T-helper 9 cell (primary cell): ENCODE results near the gene MRM1.

Source experiments
- DNase-seq: peaks from one replicate; pipeline ENCODE4 v3.0.0-alpha.2; 2020

The MRM1 gene

DNA sequence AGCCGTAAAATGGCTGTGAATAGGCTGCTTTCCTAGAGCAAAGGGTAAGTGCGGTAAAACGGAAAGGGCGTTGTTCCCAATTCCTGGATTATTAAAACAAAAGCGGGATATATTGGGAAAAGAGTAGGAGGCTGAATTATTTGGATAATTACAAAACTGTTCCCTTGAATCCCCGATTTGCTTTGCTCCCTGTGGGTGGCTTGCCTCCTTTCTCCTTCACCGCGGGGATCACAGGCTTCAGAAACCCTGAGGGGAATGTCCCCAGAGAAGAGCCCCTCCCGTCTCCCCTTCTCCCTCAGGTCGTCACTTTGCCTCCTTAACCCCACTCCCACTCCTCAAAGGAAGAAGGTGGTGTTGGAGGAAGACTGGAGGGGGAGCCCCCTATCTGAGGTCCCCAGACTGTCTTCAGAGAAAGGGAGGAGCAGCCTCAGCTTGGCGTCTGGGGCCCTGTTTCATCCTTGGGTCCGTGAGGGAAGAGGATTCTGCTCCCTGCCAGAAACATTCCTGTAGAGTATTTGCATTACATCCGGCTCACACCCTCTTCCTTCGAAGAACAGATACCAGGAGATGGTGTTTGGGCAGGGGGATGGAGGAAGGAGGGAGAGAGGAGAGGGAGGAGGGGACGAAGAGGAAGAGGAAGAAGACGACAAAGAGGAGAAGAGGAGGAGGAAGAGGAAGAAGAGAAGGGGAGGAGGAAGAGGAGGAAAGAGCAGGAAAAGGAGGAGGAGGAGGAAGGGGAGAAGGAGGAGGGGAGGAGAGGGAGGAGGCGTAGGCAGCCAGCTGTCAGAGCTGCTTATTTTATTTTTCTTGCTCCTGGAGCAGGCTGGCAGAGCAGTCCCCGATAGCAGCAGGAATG is 31.8 kb downstream of the MRM1 start:
- no peak for DNase-seq

DNA sequence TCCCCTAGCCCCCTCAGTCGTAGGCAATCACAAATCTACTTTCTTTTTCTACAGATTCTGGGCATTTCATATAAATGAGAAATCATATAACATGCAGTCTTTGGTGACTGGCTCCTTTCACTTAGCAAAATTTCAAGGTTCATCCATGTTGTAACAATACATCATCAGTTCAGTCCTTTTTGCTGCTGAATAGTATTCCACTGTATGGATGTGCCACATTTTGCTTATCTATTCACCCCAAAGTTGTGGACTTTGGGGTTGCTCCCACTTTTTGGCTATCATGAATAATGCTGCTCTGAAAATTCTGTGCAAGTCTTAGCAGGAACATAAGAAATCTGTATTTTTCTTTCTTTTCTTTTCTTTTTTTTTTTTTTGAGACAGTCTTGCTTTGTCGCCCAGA is 39.0 kb downstream of the MRM1 start:
- no peak for DNase-seq

DNA sequence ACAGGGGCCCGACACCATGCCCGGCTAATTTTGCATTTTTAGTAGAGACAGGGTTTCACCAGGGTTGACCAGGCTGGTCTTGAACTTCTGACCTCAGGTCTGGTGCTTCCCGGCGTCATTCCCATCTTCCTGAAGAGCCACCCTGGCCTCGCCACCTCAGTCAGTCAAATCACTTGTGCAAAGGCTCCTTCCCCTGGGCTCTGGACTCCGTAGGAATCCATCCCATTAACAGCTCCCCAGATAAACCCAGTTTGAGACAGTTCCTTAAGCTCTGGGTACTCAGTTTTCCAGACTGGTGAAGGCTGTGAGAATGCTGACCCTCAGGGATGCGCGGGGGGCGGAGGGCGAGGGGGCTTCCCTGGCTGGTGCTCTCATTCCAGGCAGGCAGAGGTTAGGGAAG is 39.5 kb downstream of the MRM1 start:
- DNase-seq, result no peak

DNA sequence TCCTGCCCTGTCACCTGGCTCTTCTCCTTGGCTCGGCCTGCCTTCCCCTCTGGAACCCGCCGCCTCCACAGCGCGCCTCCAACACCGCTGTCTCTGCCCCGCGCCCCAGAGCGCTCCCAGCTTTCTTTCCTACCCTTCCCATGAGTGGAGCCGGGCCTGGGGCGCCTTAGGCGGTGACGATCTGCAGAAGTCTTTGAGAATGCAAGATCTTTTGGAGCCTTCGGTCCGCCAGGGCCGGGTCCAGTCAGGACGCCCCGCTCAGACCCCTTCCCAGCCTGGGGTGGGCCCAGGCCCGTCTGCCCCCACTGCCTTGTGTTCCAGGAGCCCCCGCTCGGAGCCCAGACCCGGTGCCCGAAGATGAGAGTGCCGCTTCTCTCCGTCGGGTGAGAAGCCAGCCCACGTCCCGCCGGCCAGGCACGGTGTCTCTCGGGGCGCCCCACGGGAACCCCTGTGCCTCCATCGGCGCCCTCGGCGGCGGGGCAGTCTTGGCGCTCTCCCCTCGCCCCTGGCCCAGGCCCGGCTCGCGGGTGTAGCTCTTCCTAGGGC is 40.0 kb downstream of the MRM1 start:
- DNase-seq, result no peak

DNA sequence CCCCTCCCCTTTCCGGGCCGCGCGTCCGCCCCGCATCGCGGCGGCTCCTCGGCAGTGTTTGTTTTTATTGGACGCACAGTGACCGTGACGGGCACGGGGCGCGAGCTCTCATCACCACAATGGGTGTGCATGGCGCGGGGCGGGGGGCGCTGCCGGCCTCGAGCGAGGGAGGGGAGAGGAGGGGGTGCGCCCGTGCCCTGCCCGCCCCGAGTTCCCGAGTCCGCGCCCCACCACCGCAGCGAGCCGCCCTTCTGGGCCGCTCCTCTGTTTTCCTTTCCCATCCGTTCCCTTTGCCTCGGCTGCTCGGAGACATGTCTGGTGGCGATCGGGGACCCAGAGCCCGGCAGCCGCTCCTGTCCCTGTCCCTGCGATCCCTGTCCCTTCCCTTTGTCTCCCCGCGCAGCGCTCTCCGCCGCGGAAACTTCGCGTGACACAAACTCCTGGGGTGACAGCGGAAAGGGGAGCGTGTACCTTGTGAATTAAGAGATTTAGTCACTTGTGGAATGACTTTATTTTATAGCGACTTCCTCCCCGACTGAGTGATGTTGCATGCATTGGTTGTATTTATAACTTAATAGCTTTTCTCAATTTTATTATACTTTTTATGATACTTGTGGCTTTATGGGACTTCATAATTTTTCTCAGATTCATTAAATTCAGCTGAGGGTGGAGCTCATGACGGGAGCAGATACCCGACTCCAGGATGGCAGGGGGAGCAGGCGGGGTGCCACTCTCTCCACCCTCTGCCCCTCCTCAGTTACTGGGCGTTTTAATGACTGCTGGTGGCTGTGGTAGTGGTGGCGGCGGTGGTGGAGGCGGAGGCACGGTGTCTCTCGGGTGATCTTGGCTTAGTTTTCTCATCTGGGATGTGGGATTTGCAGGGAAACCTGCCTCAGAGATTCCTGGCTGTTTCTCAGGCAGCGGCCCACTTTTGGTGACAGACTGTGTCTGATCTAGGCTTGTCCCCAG is 40.8 kb downstream of the MRM1 start:
- DNase-seq, result no peak

DNA sequence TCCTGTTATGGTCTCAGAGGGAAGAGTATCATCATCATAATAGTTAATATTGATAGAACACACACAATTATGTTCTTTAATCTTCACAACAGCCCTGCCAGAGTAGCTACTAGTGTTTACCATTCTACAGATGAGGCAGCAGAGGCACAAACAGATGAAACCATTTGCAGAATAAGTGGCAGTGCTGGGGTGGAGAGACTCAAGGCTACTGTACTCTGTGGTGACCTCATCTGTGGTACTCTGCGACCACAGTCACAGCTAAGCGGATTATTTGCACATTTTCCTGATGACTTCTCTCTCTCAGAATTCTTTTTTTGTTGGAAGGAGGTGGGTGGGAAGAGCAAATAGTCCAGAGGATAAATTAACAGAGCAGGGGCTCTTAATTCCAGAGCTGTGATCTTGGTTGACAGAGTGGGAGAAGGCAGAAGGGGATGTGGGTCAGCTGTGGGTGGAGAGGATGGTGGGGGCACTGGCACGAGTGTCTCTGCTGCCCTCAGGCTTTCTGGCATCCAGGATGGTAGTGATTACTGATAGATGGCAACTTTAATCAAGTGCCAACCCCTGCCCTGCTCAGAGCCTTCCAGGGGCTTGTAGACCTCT is 41.8 kb downstream of the MRM1 start:
- DNase-seq, result no peak

DNA sequence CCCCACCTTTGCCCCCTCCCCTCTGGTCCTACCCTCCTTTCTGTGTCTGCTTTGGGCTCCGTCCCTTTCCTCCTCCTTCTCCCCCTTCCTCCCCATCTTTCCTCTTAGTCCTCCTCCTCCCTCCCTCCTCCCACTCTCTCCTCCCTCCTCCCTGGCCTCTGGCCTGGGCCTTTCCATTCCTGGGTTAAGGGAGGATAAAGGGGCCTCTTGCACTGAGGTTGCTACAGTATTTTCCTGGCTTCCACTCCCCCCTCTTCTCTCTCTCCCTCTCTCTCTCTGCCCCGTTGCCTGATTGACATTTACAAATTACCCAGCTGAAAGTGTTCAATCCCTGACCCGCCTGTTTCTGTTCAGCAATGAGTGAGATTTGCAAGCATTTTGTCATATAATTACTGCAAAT is 44.0 kb downstream of the MRM1 start:
- DNase-seq, result no peak

DNA sequence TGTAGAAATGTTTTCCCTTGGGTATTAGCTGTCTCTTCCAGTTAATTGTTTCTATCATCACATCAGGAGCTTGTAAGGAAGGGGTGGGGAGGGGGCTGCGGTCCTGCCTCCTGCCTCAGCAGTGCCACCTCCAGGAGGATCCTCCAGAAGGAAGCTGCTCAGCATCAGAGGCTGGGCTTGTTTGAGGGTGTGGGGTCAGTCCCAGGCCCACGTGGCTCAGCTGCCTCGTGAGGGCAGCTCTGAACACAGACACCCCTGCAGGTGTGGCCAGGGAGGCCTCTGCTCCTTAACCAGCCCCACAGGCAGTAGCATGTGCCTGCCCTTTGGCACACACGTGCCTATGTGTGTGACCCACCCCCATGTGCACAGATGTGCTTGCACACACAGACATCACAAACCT is 46.3 kb downstream of the MRM1 start:
- no peak for DNase-seq

DNA sequence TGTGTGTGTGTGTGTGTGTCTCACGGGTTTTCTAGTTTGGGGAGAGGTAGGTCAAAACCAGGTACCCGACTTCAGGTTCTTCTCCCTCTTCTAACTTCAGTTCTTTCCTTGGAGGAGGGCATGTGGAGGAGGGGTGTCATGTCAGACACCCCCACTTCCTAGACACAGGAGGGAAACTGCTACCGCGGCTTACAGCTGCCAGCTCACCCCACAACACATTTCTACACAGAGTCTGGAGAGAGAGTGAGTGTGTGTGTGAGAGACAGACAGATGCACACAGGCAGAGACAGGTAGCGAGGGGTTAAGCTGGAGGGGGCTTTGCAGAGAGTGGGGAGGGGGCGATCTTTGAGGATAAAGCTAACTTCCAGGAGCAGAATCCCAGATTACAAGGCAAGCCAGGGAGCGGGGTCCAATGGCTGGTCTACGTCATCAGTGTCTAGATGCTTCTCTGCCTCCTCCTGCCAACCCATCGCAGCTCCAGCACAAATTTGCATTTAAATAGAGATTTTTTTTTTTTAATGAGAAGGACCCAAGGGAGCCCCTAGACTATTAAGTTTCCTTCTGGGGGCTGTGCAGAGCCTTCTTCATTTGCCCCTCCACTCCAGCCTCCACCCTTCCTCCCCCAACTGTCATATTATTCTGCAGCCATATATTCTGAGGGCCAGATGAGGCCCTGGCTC is 48.9 kb downstream of the MRM1 start:
- DNase-seq, result no peak

DNA sequence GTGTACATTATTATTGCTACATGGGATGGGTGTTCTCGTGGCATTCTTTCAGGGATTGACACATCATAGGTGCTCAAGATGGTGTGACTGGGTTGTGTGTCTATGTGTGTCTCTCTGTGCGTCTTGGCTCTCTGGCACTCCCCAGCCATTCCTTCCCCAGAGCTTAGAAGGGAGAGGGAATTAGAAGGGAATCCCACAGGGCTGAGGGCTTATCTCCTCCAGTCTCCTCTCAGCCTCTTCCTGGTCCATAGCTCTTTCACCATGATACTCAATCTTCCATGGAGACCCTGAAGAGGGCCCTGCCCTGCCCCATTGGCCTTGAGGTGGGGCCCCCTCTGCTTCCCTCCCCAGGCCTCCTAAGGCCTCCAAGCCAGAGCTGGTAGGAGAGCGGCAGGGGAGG is 52.0 kb downstream of the MRM1 start:
- no peak for DNase-seq

DNA sequence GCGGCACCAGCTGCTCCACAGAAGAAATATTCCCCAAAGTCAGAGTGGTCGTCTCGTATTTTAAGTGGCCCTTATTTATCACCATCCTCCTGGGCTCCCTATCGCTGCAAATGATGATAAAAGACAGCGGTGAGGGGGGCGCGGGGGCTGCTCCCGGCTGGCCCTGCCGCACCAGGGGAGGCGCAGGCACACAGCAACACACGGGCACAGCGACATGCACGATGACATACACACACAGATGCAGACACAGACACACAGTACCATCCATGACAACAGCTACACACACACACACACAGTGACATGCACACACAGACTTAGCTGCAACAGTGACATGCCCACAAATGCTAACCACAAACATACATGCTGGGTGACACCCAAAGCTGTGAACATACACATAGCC is 52.5 kb downstream of the MRM1 start:
- no peak for DNase-seq

DNA sequence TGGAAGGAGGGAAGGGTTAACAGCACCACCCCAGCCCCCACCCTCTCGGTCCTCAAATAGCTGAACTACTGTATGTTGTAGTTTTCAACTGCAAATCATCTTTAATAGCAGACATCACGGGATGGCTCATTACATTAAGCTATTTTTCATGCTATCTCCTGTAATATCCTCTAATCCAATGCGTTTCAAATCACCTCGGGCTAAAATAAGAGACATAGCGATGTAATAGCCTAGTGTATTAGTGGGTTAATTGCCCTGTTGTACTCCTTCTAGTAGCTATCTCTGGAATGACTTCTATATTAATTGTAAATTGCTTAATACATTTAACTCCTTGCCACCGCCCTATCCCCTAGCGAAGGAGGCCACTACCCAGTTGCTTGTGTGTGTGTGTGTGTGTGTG is 54.3 kb downstream of the MRM1 start:
- DNase-seq, result no peak

DNA sequence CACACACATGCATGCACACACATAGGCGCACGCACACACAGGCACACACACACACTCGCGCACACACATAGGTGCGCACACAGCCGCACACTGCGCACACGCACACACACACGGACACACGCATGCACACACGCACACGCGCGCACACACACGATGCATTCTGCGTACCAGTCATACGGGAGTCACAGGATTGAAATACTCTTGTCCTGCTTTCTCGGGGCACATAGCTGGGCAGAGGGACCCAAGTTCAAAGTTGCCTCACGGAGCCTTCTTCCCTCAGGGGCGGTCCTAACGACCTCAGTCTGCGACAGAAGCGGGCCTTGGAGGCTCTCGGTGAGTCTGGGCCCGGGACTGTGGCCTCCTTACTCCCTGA is 56.0 kb downstream of the MRM1 start:
- DNase-seq, result no peak

DNA sequence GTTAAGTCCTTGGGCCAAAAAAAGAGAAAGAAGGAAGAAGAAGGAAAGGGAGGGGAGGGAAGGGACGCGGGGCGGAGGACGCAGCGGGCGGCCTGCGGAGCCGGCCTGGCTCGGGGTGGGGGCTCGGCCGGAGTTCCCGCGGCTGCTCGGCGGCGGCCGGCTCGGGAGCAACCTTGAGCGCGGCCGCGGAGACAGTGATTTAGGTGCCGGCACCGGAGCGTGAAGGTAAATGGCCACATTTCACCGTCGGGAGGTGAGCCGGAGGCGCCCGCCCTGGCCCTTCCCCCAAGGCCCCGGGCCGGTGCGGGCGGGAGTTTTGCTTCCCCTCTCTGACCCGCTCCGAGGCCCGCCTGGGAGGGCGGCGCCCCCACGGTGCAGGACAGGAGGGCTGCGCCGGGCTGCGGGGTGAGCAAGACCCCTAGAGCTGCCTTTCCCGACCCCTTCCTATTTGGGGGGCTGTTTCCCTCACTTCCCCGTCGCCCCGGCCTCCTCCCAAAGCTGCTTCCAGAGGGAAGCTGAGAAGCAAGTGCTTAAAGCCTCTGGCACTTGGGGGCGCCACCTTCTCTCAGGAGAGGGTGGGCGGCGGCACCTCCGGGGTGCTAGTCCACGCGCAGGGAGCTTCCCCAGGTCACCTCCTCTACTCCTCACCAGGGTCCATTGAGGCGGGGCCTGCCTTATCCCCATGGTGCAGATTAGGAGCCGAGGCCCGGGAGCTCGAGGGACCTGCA is 56.5 kb downstream of the MRM1 start:
- no peak for DNase-seq
